UCSD-AML1 (cell line): Measurements from ENCODE around the gene SLC34A3.

Experiments
- DNase-seq: peaks from one replicate; lab custom pipeline; 2025; ENCODE audit not compliant: unreplicated experiment; lab: John Stamatoyannopoulos, UW

Gene SLC34A3

GRCh38 chr9:137217276-137218211, 13.2 kb upstream of the SLC34A3 start:
- DNase-seq = peak; percentile 77

GRCh38 chr9:137218212-137218753, 12.4 kb upstream of the SLC34A3 start:
- DNase-seq = no peak

GRCh38 chr9:137218754-137219271, 11.9 kb upstream of the SLC34A3 start:
- DNase-seq = peak; percentile 67

- DNase-seq = no peak
Observed at GRCh38 chr9:137219757-137220316, 10.9 kb upstream of the SLC34A3 start.

GRCh38 chr9:137220317-137221094, 10.2 kb upstream of the SLC34A3 start:
- DNase-seq = no peak

GRCh38 chr9:137221095-137221505, 9.6 kb upstream of the SLC34A3 start:
- no peak for DNase-seq

- no peak for DNase-seq
Observed at GRCh38 chr9:137221506-137222111, 9.1 kb upstream of the SLC34A3 start.

GRCh38 chr9:137222190-137223077, 8.3 kb upstream of the SLC34A3 start, which contains the start of gene RNF208:
RNF208 (minus strand) TSS chr9:137222240; CDS start chr9:137221212, 1,028 bp downstream.
- DNase-seq = no peak

GRCh38 chr9:137223078-137223970, 7.4 kb upstream of the SLC34A3 start:
- peak; percentile 99 for DNase-seq

GRCh38 chr9:137224830-137225694, 5.6 kb upstream of the SLC34A3 start, which contains the start of gene CYSRT1:
CYSRT1 (plus strand) TSS chr9:137225174; CDS start chr9:137225622, 448 bp downstream.
- peak; percentile 40 for DNase-seq

- no peak for DNase-seq
Observed at GRCh38 chr9:137225699-137226331, 4.9 kb upstream of the SLC34A3 start.

- DNase-seq = no peak
Observed at GRCh38 chr9:137226338-137227053, 4.2 kb upstream of the SLC34A3 start.

GRCh38 chr9:137227054-137227852, 3.4 kb upstream of the SLC34A3 start, which contains the start of gene RNF224:
RNF224 (plus strand) TSS chr9:137227502; CDS start chr9:137228336, 834 bp downstream.
- DNase-seq = peak; percentile 78

GRCh38 chr9:137227853-137228505, 2.7 kb upstream of the SLC34A3 start:
- no peak for DNase-seq

GRCh38 chr9:137228506-137228967, 2.2 kb upstream of the SLC34A3 start:
- no peak for DNase-seq
